HFFc6 (cell line): ENCODE data around the gene PLEKHA7. TPM values are rescaled to one million over a fixed set of nuclear protein-coding genes. Genes with fewer than 3 reads are reported as not detected.

Source experiments
- DNase-seq: peaks from one replicate; pipeline ENCODE4 v3.0.0-alpha.2; 2018
- H3K27ac Mint-ChIP-seq: 2 replicates; pipeline ENCODE4 v1.8.0; 2020; ENCODE audit warnings: mild to moderate bottlenecking, mixed read lengths
- H3K27me3 Mint-ChIP-seq: 2 replicates; pipeline ENCODE4 v1.8.0; 2021; ENCODE audit warnings: mild to moderate bottlenecking, moderate library complexity, mixed read lengths; ENCODE audit not compliant: insufficient read depth
- H3K36me3 Mint-ChIP-seq: 2 replicates; pipeline ENCODE4 v1.8.0; 2021; ENCODE audit warnings: low read depth, mixed read lengths
- H3K4me1 Mint-ChIP-seq: 2 replicates; pipeline ENCODE4 v1.8.0; 2020; ENCODE audit warnings: low read depth, mixed read lengths
- H3K4me3 Mint-ChIP-seq: 2 replicates; pipeline ENCODE4 v1.8.0; 2020; ENCODE audit warnings: mild to moderate bottlenecking, moderate library complexity, mixed read lengths
- H3K9me3 Mint-ChIP-seq: 2 replicates; pipeline ENCODE4 v1.8.0; 2020; ENCODE audit warnings: mild to moderate bottlenecking, mixed read lengths
- CTCF ChIP-seq: fragments of 200-600 bp; sonication (generic); IDR thresholded peaks from 2 replicates; pipeline ENCODE4 v1.5.0; 2021; ENCODE audit warnings: antibody characterized with exemption, mild to moderate bottlenecking
- total RNA-seq, 6 experiments: library from RNA; stranded (reverse); fragmentation: NEBNext Ultra II Directional; extraction: Animal tissue kit (Norgen Biotek cat#: 25700); gene quantifications; 2 replicates in 1 of 6; 3 replicates in 5 of 6; pipeline ENCODE4 v1.2.3, GENCODE V29; 2021

Gene PLEKHA7
- total RNA-seq, 6 experiments from 2014 or later = 0.07 to 0.24 (median 0.08) TPM; not detected in 3

DNA sequence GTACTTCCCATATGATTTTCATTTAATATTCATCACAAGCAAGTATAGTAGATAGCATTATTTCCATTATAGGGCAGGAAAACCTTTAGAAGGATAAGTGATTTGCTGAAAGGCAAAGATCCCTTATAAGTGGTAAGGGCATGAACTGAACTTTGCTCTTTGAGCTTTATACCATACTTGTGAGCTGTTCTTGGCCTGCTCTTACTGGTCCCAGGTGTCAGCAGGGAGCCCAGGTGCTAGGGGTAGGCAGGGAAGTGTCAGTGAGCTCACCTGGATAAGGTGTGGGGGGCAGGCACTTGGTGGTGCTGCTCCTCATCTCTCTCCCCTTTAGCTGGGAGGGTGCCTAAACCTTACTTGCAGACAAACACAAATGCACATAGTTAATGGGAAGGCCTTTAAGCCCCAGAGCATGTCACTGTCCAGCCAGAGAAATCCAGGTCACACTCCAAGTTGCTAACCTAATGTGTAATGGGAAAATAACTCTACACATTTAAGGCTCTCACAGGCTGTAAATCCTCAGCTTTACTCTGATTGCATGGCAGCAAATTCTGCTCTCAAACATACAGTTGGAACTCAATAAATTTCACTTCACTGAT, 114.4 kb downstream of the PLEKHA7 start:
- Mint-ChIP-seq H3K4me1 (no peaks in the 10 kb centered on the region), H3K4me3 (no peak overlapping the region), H3K9me3 (no peaks in the 10 kb centered on the region), H3K27me3 (peaks cover 18% of the 10 kb centered on the region), H3K27ac (no peak overlapping the region), H3K36me3 (no peaks in the 10 kb centered on the region)
- no peak for TF ChIP-seq CTCF
- DNase-seq = no peak

GRCh38 chr11:16898274-16898985, 115.8 kb downstream of the PLEKHA7 start:
- Mint-ChIP-seq H3K36me3 (no peaks in the 10 kb centered on the region), H3K27ac (no peak overlapping the region), H3K4me3 (no peak overlapping the region), H3K4me1 (no peaks in the 10 kb centered on the region), H3K9me3 (no peaks in the 10 kb centered on the region), H3K27me3 (peaks cover 20% of the 10 kb centered on the region)
- no peak for DNase-seq
- TF ChIP-seq CTCF = no peak

- H3K27me3 Mint-ChIP-seq = peaks cover 22% of the 10 kb centered on the region
- H3K4me1 Mint-ChIP-seq = no peaks in the 10 kb centered on the region
- H3K9me3 Mint-ChIP-seq = no peaks in the 10 kb centered on the region
Observed at GRCh38 chr11:16897470-16898061, 116.6 kb downstream of the PLEKHA7 start.

DNA sequence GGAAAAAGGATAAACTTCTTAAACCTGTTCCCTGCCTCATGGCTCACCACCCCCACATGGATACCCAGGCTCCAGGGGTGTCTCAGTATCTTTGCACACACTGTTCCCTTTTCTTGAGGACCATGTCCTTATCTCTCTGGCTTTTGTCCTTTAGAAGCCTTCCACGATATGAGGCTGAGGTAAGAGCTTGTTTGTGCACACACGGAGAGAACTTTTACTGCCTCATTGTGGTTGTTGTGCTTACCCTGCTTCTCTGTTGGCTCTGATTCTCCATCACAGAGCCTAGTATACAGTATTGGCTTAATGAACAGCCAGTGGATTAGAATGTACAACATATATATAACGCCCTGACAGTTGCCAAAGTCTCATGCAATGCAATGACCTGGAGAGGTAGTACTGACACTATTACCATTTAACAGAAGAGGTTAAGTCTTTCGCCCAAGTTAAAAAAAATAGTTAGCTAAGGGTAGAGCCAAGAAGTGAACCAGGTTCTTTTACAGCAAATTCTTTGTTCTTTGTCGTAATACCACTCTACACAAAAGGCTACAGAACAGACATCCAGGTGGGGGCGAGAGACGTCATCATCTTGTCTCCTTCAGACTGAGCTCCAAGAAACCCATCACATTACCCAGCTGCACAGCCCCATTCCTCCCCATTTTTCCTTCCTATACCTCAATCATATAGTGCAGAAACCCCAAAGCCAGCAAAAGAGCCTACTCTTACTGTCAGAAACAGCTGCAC, 117.3 kb downstream of the PLEKHA7 start:
- Mint-ChIP-seq H3K27me3 (peaks cover 23% of the 10 kb centered on the region), H3K27ac (no peak overlapping the region), H3K36me3 (no peaks in the 10 kb centered on the region), H3K9me3 (no peaks in the 10 kb centered on the region), H3K4me1 (peaks cover 5% of the 10 kb centered on the region), H3K4me3 (no peak overlapping the region)
- TF ChIP-seq CTCF = no peak
- no peak for DNase-seq

More at GRCh38 chr11:16897470-16898061, 116.6 kb downstream of the PLEKHA7 start:
- no peaks in the 10 kb centered on the region for H3K36me3 Mint-ChIP-seq
- TF ChIP-seq CTCF = no peak
- no peak overlapping the region for H3K4me3 Mint-ChIP-seq
- no peak for DNase-seq
- H3K27ac Mint-ChIP-seq = no peak overlapping the region

DNA sequence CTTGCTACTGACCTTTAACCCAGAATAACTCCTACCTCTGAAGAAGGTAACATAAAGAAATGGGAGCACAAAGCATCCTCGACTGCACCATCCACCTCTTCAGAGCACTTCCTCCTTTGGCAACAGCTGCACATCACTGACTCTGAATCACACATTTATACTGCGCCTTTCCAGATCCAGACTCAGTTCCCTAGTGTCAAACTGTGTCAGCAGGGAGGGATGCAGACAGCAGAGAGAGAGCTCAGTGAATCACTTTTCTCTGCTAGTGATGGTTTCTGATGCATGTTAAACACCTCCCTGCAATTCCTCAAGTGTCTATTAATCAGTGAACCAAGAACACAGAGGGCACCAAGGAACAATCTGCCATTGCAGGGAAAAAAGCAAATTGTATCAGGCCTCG, 118.9 kb downstream of the PLEKHA7 start:
- peaks cover 22% of the 10 kb centered on the region for H3K27me3 Mint-ChIP-seq
- H3K9me3 Mint-ChIP-seq = peaks cover 1% of the 10 kb centered on the region; the same call in 1 of the 2 replicates
- no peak overlapping the region for H3K27ac Mint-ChIP-seq
- no peak for TF ChIP-seq CTCF
- peaks cover 15% of the 10 kb centered on the region for H3K4me1 Mint-ChIP-seq
- DNase-seq = no peak
- H3K4me3 Mint-ChIP-seq = no peak overlapping the region
- no peaks in the 10 kb centered on the region for H3K36me3 Mint-ChIP-seq
